SKM-1 (cell line): ENCODE data around the gene PRDM11.

Source experiments
- DNase-seq: peaks from one replicate; lab custom pipeline; 2025; ENCODE audit not compliant: unreplicated experiment; lab: John Stamatoyannopoulos, UW

PRDM11 gene

DNA sequence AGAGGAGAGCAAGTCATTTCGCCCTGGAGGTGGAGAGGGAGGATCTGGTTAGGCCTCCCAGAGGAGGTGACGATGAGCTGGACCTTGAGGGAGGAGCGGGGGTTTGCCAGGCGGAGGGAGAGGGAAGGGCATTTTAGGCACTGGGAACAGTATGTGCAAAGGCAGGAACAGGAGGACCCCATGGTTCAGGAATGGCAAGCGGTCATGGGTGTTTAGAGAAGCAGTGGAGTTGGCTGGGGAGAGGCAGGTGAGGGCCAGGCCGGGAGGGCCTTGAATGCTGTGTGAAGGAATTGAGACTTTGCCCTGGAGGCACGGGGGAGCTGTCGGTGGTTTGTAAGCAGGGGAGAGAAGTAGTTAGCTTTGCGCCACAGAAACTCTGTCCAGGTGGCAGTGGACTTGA, 10.3 kb downstream of the PRDM11 start:
- no peak for DNase-seq

DNA sequence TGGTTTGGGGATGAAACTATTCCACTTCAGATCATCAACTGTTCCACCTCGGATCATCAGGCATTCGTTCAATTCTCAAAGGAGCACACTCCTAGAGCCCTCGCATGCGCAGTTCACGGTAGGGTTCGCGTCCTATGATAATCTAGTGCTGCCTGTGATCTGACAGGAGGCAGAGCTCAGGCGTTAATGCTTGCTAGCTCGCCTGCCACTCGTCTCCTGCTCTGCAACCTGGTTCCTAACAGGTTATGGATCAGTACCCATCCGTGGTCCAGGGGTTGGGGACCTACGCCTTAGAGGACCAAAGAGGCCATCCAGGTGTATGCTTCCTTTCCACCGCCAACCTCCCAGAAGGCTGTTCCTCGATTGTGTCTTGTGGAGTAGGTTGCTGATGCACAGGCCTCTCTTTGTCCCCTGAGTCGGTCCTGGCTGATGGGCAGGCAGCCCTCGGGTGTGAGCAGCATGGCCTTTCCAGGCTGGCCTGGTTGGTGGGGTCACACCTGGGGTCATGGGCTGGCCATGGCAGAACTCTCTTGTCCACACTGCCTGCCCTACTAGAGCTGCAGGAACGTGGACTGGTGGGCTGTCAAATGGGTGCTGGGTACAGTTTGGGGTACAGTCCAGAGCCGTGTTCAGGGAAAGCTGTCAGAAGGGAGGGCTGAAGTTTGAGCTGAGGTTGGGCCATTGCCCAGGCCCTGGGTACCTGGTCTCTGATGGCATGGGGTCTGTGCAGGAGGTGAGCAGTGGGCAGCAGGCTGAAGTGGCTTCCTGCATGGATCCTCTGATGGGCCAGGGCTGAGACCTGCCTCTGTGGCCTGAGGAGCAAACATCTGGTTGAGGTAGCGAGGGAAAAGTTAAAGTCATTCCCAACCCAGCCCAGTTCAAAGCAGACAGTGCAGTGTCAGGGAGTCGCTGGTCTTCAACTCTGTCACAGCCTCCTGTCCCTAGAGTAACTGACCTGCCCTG, 11.1 kb downstream of the PRDM11 start:
- DNase-seq, result no peak

DNA sequence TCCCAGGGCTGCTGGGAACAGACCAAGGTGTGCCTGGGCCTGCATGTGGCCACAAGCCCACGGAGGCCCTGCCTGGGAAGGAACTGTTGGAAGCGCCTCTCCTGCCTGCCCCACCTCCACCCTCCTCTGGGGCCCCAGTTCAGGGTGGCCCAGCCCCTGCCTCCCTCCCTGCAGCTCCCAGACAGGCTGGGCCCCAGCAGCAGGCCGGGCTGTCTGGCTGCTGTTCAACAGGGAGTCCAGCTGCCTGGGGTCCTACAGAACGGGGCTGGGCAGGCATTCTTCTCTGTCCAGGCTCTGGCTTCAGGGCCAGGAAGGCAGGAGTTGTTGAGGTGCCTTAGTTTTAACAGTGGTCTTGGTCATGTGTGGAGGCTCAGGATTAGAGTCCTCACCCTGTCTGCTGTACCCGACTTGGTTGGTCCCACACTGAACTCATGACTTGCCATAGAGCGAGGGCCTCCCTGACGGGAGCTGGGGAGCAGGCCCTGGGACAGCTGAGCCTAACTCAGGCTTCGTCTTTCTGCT, 11.8 kb downstream of the PRDM11 start:
- no peak for DNase-seq

DNA sequence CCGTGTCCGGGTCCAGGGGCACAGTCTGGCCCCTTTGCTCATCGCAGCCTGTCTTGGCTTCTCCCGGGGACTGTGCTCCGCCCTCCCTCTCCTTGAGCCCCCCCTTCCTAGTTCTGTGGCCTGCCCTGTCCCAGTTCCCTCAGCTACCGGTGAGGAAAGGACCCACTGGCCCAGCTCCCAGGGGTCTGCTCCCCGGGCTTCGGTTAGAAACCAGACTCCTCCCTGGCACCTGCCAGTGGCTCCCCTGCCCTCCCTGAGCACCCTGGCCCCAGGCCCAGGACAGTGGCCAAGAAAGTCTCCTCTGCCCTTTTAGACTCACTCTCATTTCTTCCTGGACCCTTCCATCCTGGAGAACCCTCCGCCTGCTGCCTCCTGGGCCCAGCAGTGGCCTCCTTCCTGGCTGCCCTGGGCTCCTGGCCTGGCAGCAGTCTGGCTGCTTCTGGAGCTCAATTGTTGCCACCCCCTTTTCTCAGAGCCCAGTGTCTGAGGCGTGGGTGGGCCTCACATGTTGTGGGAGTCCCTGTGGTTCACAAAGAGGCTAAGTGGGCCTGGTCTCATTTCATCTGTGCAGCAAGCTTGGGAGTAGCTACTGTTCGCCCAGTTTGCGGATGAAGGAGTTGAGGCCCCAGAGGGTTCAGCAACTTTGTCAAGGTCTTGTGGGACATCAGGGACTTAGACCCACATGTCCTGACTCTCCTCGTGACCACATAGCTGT, 12.6 kb downstream of the PRDM11 start:
- DNase-seq, result no peak

DNA sequence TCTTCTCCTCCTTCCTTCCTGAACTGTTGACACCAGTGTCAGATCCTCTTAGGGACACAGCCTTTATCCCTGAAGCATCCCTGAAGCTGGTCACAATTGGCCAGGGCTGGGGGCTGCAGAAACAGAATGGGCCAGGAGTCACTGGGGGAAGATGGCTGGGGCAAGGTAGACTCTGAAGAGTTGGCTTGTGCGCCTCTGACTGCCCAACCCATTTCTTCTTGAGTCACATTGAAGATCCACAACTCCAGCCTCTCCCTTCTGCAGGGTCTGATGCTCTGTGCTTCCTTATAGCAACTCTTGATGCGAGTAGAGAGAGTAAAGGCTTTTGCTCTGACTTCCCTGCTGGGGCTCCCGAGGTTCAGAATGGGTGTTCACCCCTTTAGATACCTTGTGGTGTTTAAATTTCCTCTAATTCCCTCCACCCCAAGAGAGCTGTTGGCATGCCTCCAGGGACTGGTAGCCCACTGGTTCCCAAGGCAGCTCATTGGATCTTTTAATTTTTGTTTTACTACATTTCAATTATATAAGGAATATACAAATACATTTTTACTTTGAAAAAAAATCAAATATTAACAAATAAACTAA, 13.4 kb downstream of the PRDM11 start:
- no peak for DNase-seq

DNA sequence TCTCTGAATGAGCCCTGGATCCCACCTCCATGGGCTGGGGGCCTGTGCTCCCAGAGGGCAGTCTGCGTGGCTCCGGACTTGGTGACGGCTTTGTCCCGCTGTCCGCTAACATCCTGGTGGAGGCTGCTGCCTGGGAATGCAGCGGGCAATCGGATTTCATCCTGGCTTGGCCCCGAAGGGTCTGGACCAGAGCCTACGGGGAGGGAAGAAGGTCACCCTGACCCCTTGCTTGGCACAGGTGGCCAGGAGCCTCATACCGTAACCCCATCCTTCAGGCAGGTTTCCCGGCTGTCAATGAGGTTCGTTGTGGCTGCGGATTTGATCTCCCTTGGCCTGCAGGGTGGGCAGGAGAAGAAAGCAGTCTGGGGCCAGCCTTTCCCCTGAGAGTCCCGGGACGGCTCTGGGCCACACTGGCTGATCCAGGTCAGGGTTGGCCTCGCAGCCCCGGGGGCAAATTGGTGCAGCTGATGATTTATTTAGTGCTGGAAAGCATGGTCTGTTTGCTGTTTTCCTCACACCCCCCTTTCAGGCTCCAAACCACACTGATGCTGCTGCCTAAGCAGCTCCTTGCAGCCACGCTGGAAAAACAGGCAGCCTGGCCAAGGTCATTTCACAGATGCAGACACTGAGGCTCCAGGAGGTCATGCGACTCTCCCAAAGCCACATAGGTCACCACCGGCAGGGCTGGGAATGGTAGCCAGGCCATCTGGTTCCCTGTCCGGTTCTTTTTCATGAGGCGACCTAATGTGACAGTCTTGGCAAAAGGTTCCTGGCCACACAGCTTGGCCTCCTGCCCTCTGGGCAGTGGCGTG, 15.0 kb downstream of the PRDM11 start:
- no peak for DNase-seq

DNA sequence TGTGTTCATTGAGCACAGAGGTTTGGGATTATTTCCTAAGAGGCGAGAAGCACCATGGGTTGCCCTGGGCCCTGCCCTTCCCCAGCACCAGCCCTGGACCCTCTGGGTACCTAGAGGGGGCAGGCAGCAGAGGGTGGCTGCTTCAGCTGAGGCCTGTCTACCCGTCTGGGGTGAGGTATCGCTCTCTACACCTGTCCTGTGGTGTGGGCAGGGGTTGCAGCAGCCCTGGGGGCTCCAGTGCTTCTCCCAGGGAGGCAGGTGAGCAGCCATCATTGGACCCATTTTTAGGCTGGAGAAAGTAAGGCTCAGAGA, 15.6 kb downstream of the PRDM11 start:
- no peak for DNase-seq

DNA sequence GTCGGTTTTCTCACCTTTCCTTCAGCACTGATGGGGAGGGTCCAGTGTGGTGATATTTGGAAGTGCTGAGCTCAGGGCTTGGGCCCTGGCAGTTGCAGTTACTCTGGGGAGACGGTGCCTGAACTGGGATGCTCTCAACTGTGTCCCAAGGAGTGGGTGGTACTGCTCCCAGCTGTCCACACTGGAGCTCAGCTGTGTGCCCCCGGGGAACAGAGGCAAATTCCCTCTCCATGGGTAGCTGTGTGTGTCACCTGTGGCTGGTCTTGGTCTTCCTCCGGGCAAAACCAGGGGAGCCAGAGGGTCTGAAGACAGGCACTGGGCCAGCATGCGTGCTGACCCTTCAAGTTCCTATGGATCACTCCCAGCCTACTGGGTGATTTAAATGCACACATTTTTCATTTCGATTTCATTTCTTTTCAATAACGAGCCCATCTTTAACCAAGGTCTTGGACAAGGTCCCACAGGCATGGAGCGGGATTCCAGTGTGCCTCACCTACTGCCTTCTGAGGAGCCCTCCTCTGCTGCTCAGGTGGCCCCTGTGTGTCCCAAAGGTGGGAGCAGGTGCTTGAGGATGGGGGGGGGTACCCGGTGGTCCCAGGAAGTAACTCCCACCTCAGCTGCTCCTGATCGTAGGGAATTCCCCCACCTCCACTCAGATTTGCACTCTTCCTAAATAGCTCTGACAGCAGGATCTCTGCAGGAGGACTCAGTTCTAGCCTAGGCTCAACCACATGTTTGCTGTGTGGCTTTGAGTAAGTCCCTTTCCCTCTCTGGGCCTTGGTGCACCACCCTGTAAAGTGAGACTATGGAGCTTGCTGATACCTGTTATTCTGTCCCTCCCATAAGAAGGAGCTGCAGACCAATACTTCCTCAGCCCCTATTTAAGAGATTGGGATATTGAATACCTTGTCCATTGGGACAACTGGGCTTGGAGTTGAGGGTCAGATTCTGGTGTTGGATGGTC, 16.8 kb downstream of the PRDM11 start:
- no peak for DNase-seq

DNA sequence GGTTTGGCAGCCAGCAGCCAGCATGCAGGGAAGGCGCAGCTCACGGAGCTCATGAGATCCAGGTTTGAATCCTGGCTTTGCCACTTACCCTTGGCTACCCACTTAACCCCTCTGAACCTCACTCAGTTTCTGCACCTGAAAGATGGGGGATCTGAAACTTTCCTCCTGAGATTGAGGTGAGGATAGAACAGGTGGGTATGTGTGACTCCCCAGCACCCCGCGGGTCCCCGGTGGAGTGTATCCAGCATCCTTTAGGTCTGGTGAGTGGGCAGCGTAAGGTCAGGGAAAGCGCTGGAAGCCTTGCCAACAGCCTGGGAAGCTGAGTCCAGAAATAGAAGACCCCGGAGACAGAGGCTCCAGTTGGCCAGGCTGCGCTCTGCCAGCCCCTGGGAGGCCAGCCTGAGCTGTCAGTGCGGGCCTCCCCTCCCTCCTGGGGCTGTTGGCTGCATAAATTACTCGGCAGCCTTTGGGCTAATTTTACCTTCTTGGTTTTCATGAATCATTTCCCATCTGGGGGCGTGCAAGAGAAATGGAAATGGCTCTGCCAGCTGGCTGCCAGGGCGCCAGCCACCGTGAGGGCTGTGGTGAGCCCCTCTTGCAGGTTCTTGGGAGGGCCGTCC, 17.6 kb downstream of the PRDM11 start:
- DNase-seq, result no peak

DNA sequence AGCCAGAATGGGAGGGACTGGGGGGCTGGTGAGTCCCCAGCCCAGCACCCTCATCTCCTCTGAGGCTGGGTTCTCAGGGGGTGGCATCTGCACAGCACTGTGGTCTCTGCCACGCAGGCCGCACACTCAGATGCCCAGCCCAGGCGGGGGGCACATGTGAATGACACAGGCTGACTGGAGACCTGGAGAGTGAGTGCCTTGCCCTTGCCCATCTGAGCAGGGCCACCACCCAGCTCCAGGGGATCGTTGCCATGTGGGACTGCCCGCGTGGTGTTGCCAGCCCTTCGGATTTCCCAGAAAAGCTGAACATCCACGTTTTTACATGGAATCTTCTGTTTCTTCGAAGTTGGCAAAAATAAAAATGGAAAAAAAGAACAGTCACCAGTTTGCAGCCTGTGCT, 18.9 kb downstream of the PRDM11 start:
- DNase-seq, result no peak

DNA sequence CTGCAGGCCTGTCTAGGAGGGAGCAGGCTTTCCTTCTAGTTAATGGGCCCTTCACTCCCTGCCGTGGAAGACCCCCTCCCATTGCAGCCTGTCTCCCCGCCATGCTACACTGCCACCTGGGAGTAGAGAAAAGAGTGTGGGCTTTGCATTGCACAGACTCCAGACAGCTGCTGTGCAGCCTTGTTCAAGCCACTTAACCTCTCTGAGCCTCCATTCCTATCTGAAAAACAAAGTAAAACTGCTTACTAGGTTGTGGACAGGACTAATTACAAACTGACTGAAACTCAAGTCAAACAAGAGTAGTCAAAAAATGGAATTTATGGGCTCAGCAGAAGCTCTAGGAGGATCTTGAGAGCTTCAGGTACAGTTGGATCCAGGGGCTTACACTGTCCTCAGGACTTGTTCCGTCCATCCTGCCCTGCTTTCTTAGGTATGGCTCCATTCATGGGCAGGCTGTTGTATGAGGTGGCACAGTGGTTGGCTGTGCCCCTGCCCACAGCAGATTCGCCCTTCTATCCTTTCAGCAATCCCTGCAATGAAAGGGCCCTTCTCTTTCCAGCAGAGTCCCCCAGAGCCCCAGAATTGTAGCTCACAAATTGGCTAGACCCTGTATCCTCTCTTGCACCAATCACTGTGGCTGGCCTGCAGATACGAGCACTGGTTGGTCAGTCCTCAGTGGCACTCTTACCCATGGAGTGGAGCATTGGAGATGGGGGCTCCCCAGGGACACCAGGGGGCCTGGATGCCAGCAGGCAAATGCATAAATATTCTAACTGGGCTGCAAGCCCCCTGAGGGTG, 19.6 kb downstream of the PRDM11 start:
- DNase-seq, result no peak

DNA sequence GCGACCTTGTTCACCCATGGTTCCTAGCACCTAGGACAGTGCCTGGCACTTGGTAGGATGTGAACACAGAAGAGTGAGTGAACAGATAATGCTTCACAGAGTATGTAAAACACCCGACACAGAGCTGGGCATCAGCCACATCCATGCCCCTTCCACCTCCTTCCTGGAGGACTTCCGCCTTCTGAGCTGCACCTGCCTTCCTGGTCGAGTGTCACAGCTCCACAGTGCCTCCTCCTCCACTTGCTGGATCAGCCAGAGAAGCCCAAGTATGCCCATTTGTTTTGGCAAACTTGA, 20.1 kb downstream of the PRDM11 start:
- DNase-seq, result no peak

DNA sequence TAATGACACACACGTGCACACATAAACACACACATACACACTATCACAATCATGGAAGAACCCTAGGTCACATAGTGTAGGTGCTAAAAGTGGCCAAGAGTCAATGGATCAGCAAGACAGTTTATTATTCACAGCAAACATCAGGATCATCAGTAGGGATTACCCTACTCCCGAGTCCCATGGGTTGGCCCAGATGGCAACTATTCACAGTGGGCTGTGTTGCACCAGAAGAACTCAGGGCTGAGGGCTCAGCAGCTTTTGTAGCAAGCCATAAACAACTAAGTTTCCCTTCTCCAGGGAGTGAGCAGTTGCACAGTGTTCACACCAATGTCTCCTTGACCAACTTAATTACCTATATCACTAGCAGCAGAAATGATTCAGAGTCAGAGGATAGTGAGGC, 20.8 kb downstream of the PRDM11 start:
- no peak for DNase-seq

DNA sequence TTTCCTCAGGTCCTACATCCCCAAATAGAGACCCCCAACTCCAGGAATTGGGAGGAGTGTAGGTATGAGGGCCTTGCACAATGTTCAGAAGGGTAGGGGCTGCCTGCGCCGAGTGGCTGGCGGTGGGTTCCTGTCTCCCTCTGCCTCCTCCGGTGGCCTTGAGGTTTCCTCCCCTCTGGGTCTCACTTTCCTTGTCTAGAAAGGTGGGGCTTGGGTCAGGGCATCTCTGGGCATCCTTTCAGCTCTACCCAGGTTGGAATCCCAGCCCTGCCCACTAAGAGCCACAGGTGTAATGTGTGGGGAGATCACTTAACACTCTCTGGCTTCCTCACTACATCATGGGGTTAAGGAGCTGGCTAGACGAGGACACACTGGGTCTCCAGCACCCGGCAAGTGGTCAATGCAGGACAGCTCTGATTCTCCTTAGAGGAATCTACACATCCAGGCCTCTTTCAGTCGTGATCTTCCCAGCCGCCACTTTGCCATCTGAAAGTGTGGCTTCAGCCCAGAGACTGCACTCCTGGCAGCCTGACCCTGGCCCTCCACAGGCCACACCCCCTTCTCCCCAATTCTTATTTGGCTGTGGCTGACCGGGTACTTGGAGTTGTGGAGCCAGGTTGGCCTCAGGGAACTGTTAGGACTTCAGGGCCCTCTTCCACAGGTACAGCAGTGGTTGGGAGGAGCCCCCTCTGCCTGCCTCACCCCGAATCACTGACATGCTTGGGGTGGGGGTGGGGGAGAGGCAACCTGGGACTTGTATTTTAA, 22.1 kb downstream of the PRDM11 start:
- no peak for DNase-seq

DNA sequence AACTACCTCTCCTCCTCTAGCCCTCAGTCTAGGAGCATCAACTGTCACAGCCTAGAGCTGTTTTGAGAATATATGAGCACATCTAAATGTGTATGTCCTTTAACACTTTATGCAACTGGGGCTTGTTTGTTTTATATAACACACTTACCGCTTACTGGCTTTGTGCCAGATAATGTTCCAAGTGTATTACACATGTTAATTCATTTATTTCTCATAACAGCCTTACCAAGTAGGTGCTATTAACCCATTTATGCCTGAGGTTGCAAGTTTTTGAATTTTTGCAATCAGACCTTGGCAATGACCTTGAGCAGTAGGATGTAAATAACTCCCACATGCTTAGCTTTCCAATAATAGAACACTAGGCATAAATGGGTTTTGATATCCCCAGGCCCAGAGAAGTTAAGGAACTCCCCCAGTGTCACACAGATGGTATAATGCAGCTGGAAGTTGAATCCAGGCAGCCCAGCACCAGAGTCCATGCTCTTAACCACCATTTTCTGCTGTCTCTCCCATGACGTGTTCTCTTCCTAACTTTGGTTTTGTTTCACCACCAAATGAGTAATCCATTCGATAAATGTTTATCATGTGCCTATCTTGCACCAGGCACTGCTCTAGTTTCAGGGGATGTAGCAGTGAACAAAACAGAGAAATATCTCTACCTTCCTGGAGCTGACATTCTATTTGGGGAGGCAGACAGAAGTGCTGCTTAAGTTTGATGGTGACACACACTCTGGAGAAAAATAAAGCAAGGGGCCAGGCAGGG, 23.1 kb downstream of the PRDM11 start:
- DNase-seq, result no peak

DNA sequence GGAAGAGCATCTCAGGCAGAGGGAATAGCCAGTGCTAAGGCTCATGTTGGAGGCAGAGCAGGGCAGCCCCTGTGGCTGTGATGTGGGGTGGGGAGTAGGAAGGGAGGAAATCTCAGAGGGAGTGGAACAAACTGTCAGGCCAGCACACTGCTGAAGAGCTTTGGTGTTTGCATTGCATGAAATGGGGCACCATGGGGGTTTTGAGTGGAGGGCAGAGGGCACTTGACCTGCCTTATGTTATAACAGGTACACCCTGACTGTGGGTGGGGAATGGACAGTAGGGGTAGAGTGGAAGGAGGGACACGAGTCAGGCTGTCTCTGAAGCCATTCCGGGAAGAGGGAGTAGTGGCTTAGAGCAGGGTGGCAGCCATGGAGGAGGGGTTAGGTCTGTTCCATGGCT, 24.0 kb downstream of the PRDM11 start:
- DNase-seq, result no peak

DNA sequence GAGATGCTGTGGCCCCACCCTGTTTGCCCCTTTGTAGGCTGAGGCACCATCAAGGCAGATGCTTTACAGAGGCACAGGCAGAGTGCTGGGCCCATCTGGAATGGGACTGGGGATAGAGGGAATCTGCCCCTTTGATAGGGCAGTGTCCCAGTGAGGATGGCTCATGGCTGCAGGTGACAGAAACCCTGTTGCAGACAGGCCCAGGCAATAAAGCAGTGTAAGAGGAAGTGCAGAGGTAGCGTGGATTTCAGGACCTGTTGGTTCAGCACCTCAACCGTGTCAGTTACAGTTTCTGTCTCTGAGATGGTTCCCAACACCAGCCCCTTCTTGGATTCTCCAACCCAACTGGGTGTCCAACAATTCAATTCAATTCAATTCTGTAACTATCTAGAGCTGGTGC, 25.1 kb downstream of the PRDM11 start:
- no peak for DNase-seq
